IMR-90 (cell line): ENCODE data around the gene MMD2.

Experiments
- CTCF ChIP-seq: conservative IDR thresholded peaks from 2 replicates; pipeline ENCODE4 v1.5.1; 2012; ENCODE audit warnings: mild to moderate bottlenecking, low read depth, low read length, improper control_type of control experiment
- POLR2A ChIP-seq: IDR thresholded peaks from 2 replicates; pipeline ENCODE4 v1.6.1; 2012; ENCODE audit warnings: mild to moderate bottlenecking, low read depth, low read length
- RCOR1 ChIP-seq: IDR thresholded peaks from 2 replicates; pipeline ENCODE4 v1.6.1; 2012; ENCODE audit warnings: mild to moderate bottlenecking, low read length, improper control_type of control experiment; ENCODE audit not compliant: insufficient replicate concordance
- RFX5 ChIP-seq: IDR thresholded peaks from 2 replicates; pipeline ENCODE4 v1.8.0; 2012; ENCODE audit warnings: low read depth, mild to moderate bottlenecking, low read length, moderate library complexity

GRCh38 chr7:5001003-5001402 is 42.0 kb upstream of the MMD2 start:
- TF ChIP-seq POLR2A (no peak), RFX5 (no peak), RCOR1 (no peak), CTCF (no peak)
